A549 treated with AZD9567 at 1 μM for 4 hours (cell line): ENCODE data around the gene RBPJL. TPM values are rescaled to one million over a fixed set of nuclear protein-coding genes. Genes with fewer than 3 reads are reported as not detected.

ENCODE experiments used
- total RNA-seq: library from RNA; stranded (reverse); fragments of 200-300 nt; extraction: Qiagen RNA extraction; gene quantifications from 5 replicates; pipeline ENCODE4 v1.2.3, GENCODE V29; 2022; ENCODE audit not compliant: insufficient read depth

The RBPJL gene
- not detected in 5 replicates for total RNA-seq

GRCh38 chr20:45306431-45306982, at the start of gene RBPJL:
TSS of gene RBPJL (plus strand) at chr20:45306840. CDS start at chr20:45306923, 83 bp downstream.

DNA sequence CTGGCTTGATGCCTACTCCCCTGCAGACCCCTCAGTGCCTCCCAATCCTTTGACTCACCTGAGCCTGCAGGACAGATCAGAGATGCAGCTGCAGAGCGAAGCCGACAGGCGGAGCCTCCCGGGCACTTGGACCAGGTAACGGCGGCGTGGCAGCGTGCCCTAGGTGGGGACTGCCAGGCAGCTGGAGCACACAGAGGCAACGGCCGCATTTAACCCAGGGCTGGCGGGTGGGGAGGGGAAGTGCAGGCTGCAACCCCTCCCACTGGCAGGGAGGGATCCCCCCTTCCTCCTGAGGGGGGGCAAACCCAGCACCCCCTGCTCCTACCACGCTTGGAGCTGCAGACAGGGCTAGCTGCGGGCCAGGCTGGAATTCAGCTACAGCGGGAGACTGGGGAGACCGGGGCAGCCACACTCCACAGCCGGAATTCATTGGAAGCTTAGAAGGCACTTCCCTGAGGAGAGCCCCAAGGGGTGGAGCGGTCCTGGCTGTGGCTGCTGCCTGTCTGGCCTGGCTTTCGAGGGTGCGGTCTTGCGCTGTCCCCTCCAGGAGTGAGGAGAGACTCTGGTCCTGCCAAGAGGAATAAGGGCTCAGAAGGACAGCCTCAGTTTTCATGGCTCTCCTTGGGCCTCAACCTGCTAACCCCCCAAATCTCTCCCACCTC, 1.6 kb downstream of the RBPJL start, which contains the start of gene MATN4:
MATN4 (minus strand) TSS at position 183 of the 662 bp plus-strand sequence. CDS start 2,717 bp downstream, outside the sequence.

DNA sequence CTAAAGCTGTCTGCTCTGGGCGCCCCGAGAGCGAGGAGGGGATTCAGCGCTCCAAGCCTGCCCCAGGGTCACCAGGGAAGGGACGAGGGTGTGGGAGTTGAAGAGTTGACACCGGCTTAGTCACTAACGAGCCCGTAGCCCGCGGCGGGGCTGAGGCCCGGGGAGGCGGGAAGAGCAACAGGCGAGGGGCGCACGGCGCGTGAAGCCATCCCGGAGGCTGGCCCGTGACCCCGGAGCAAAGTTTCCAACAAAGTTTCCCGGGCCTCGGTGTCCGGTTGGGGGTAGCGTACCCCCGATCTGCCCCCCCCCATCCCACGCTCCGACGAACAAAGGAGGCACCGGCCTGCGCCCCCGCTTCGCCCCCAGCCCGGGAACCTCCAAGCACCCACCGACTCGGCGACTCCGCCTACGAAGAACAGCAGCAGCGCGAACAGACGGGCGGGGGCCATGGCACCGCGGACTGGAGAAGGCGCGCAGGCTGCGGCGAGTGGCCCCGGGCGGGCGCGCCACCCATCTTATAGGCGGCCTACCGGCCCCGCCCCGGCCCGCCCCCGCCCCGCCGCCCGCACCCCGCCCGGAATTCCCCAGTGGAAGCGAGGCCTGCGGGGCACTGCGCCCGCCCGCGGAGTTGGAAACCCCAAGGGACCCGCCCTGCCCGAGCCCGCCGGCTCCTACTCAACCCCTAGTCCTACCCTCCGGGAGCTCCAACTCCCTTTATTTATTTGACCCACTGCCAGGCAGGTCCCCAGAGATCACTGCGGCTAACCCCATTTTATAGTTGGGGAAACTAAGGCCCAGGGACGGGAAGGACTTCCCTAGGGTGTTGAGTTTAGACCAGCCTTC, 41.5 kb downstream of the RBPJL start, which contains the start of gene SDC4:
SDC4 (minus strand) TSS at position 489 of the 843 bp plus-strand sequence; CDS start at position 449, 40 bp downstream.

DNA sequence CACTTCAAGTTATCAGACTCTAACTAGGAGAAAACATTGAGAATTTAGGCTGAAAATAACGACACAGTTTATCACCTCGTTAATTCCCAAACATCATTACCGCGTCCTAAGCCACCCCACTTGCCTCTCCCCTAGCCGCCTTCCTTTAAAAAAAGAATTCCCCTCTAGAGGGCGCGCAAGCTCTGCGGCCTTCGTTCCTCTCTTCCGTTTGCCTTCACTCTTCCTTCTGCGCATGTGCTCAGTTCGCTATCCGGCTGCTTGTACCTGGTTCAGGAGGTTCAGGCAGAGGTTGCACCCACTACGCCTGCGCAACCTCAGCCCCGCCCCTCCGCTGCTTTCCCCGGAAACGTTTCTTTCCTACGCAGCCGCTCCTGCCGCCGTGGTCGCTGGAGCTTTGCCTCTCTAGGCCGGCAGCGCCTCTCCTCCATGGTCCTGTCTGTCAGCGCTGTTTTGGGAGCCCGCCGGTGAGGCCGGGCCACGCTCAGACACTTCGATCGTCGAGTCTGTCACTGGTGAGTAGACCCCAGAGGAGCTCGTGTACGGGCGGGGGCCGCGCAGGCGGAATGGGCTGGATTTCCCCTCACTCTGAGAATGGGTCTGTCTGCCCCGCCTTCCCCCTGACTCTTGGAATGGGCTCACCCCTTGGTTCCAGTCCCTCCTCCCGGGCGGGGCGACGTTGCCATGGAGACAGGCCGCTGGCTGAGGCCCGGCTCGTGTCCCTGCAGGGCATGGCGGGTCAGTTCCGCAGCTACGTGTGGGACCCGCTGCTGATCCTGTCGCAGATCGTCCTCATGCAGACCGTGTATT, 56.4 kb downstream of the RBPJL start, which contains the start of gene SYS1:
SYS1 (plus strand) TSS at position 353 of the 807 bp plus-strand sequence; CDS start at position 729, 376 bp downstream.

Other genes with a start within 250 kb of the RBPJL start
- gene KCNS1, start 205.7 kb upstream of the RBPJL start, total RNA-seq, result 0.01 TPM in 1 of 5 replicates, not detected in the others
- gene WFDC5, start 191.7 kb upstream of the RBPJL start, total RNA-seq, result not detected in 5 replicates
- gene WFDC12, start 182.4 kb upstream of the RBPJL start, total RNA-seq, result not detected in 5 replicates
- 1.8 to 3.8 TPM (median 2.3 TPM) in 4 of 5 replicates, not detected in the other for gene PI3, start 131.9 kb upstream of the RBPJL start, total RNA-seq
- not detected in 5 replicates for gene SEMG1, start 99.8 kb upstream of the RBPJL start, total RNA-seq
- not detected in 5 replicates for gene SEMG2, start 85.5 kb upstream of the RBPJL start, total RNA-seq
- gene SLPI, start 52.3 kb upstream of the RBPJL start, total RNA-seq, result 8.8 to 15.1 TPM (median 14.7 TPM) in 5 replicates
- 0.12 to 0.21 TPM (median 0.14 TPM) in 4 of 5 replicates, not detected in the other for gene MATN4, start 1.5 kb downstream of the RBPJL start, total RNA-seq
- 94.1 to 126 TPM (median 107 TPM) in 5 replicates for gene SDC4, start 41.6 kb downstream of the RBPJL start, total RNA-seq
- gene SYS1, start 56.3 kb downstream of the RBPJL start, total RNA-seq, result 29.3 to 33.6 TPM (median 30.5 TPM) in 5 replicates
- gene TP53TG5, start 71.5 kb downstream of the RBPJL start, total RNA-seq, result not detected in 5 replicates
- gene DBNDD2, start 101.4 kb downstream of the RBPJL start, total RNA-seq, result 17.7 to 23.7 TPM (median 22.0 TPM) in 5 replicates
- 94.3 to 119 TPM (median 99.0 TPM) in 5 replicates for gene PIGT, start 109.3 kb downstream of the RBPJL start, total RNA-seq
- gene WFDC2, start 162.9 kb downstream of the RBPJL start, total RNA-seq, result 0.71 TPM in 1 of 5 replicates, not detected in the others
- not detected in 5 replicates for gene SPINT3, start 208.8 kb downstream of the RBPJL start, total RNA-seq
- not detected in 5 replicates for gene WFDC6, start 232.6 kb downstream of the RBPJL start, total RNA-seq
- gene EPPIN, start 240.6 kb downstream of the RBPJL start, total RNA-seq, result not detected in 5 replicates